Astrocyte (in vitro differentiated cells and primary cell): ENCODE measurements around the gene DCDC2C. TPM values are rescaled to one million over a fixed set of nuclear protein-coding genes. Genes with fewer than 3 reads are reported as not detected.

ENCODE experiments used
- DNase-seq: peaks from one replicate; pipeline ENCODE4 v3.0.0-alpha.2; 2010; ENCODE audit warnings: low read depth
- FAIRE-seq: peaks from 2 replicates; lab custom pipeline; 2011; peaks lifted over from hg19 to GRCh38; lab: Jason Lieb, UNC
- H2AFZ ChIP-seq: 2 replicates; pipeline ENCODE4 v1.6.0; 2012; ENCODE audit warnings: low read depth, low read length, inconsistent platforms
- H3K27ac ChIP-seq: 2 replicates; pipeline ENCODE4 v1.5.1; 2011; ENCODE audit warnings: low read depth, low read length, inconsistent platforms
- H3K27me3 ChIP-seq: 2 replicates; pipeline ENCODE4 v1.6.0; 2011; ENCODE audit warnings: low read length, inconsistent platforms; ENCODE audit not compliant: insufficient read depth
- H3K36me3 ChIP-seq: 2 replicates; pipeline ENCODE4 v1.5.1; 2011; ENCODE audit warnings: low read length, inconsistent platforms; ENCODE audit not compliant: insufficient read depth
- H3K4me1 ChIP-seq: 2 replicates; pipeline ENCODE4 v1.5.1; 2011; ENCODE audit warnings: low read length, inconsistent platforms; ENCODE audit not compliant: insufficient read depth
- H3K4me2 ChIP-seq: 2 replicates; pipeline ENCODE4 v1.6.0; 2012; ENCODE audit warnings: low read length, inconsistent platforms
- H3K4me3 ChIP-seq: 2 replicates; pipeline ENCODE4 v1.5.1; 2011; ENCODE audit warnings: low read depth, mild to moderate bottlenecking, low read length, inconsistent platforms; ENCODE audit not compliant: insufficient read depth
- H3K79me2 ChIP-seq: 2 replicates; pipeline ENCODE4 v1.6.0; 2012; ENCODE audit warnings: mild to moderate bottlenecking, low read length, inconsistent platforms; ENCODE audit not compliant: insufficient read depth
- H3K9ac ChIP-seq: 2 replicates; pipeline ENCODE4 v1.6.0; 2012; ENCODE audit warnings: mild to moderate bottlenecking, low read length, inconsistent platforms
- H3K9me3 ChIP-seq: 2 replicates; pipeline ENCODE4 v1.5.1; 2012; ENCODE audit warnings: low read depth, mild to moderate bottlenecking, low read length, inconsistent platforms; ENCODE audit not compliant: insufficient read depth
- H4K20me1 ChIP-seq: 2 replicates; pipeline ENCODE4 v1.6.0; 2012; ENCODE audit warnings: low read length, inconsistent platforms; ENCODE audit not compliant: insufficient read depth
- H3K27ac Mint-ChIP-seq: one replicate; pipeline ENCODE4 v1.8.0; 2021; ENCODE audit warnings: mild to moderate bottlenecking, mixed read lengths; ENCODE audit not compliant: unreplicated experiment
- H3K27me3 Mint-ChIP-seq: one replicate; pipeline ENCODE4 v1.8.0; 2021; ENCODE audit warnings: low read depth, mixed read lengths; ENCODE audit not compliant: unreplicated experiment
- H3K36me3 Mint-ChIP-seq: one replicate; pipeline ENCODE4 v1.8.0; 2021; ENCODE audit warnings: low read depth, mixed read lengths; ENCODE audit not compliant: unreplicated experiment
- H3K4me1 Mint-ChIP-seq: one replicate; pipeline ENCODE4 v1.8.0; 2021; ENCODE audit warnings: low read depth, mixed read lengths; ENCODE audit not compliant: unreplicated experiment
- H3K4me3 Mint-ChIP-seq: one replicate; pipeline ENCODE4 v1.8.0; 2021; ENCODE audit warnings: mild to moderate bottlenecking, moderate library complexity, mixed read lengths; ENCODE audit not compliant: unreplicated experiment
- H3K9me3 Mint-ChIP-seq: one replicate; pipeline ENCODE4 v1.8.0; 2021; ENCODE audit warnings: mild to moderate bottlenecking, mixed read lengths; ENCODE audit not compliant: unreplicated experiment
- CTCF ChIP-seq: IDR thresholded peaks from 2 replicates; pipeline ENCODE4 v1.5.1; 2011; ENCODE audit warnings: low read depth, mild to moderate bottlenecking, inconsistent platforms, low read length, moderate library complexity; ENCODE audit not compliant: insufficient read depth
- EZH2 ChIP-seq: IDR thresholded peaks from 2 replicates; pipeline ENCODE4 v1.6.1; 2012; ENCODE audit warnings: mild to moderate bottlenecking, low read length, inconsistent platforms; ENCODE audit not compliant: insufficient read depth
- total RNA-seq: library from RNA; stranded (reverse); gene quantifications from 2 replicates; pipeline ENCODE4 v1.2.1, GENCODE V29; 2021

Gene DCDC2C
- total RNA-seq, 1 donor from 2014 or later, result not detected

GRCh38 chr2:3838348-3838747, 135.0 kb downstream of the DCDC2C start:
- H3K4me1 Mint-ChIP-seq, result no peaks in the 10 kb centered on the region
- H3K79me2 ChIP-seq, result no peaks in the 10 kb centered on the region
- H3K4me3 Mint-ChIP-seq, result no peak overlapping the region
- H3K4me3 ChIP-seq, result no peak overlapping the region
- DNase-seq (no peak), FAIRE-seq (no peak)
- peaks cover 3% of the 10 kb centered on the region for H3K9me3 ChIP-seq
- no peaks in the 10 kb centered on the region for H3K36me3 ChIP-seq
- H3K27me3 Mint-ChIP-seq, result peaks cover 5% of the 10 kb centered on the region
- H3K9me3 Mint-ChIP-seq, result peaks cover 3% of the 10 kb centered on the region
- H3K27me3 ChIP-seq, result no peaks in the 10 kb centered on the region
- no peak overlapping the region for H3K9ac ChIP-seq
- TF ChIP-seq CTCF (no peak), EZH2 (no peak)
- no peak overlapping the region for H3K27ac Mint-ChIP-seq
- H3K36me3 Mint-ChIP-seq, result no peaks in the 10 kb centered on the region
- no peaks in the 10 kb centered on the region for H4K20me1 ChIP-seq
- H3K4me2 ChIP-seq, result no peak overlapping the region
- H3K4me1 ChIP-seq, result no peaks in the 10 kb centered on the region
- H2AFZ ChIP-seq, result no peak overlapping the region
- H3K27ac ChIP-seq, result no peak overlapping the region

- no peaks in the 10 kb centered on the region for H3K36me3 ChIP-seq
Measured at GRCh38 chr2:3839476-3839875, 136.1 kb downstream of the DCDC2C start.

More at GRCh38 chr2:3839476-3839875, 136.1 kb downstream of the DCDC2C start:
- no peak for DNase-seq
- Histone ChIP-seq H3K9me3 (peaks cover 3% of the 10 kb centered on the region), H3K27me3 (no peaks in the 10 kb centered on the region), H3K9ac (no peak overlapping the region), H3K4me1 (no peaks in the 10 kb centered on the region), H4K20me1 (no peaks in the 10 kb centered on the region), H3K4me2 (no peak overlapping the region), H3K27ac (no peak overlapping the region), H3K79me2 (no peaks in the 10 kb centered on the region), H3K4me3 (no peak overlapping the region), H2AFZ (no peak overlapping the region)
- TF ChIP-seq EZH2 (no peak), CTCF (no peak)
- H3K27me3 Mint-ChIP-seq, result peaks cover 6% of the 10 kb centered on the region
- H3K4me1 Mint-ChIP-seq, result no peaks in the 10 kb centered on the region
- FAIRE-seq, result no peak
- H3K9me3 Mint-ChIP-seq, result peaks cover 6% of the 10 kb centered on the region
- H3K27ac Mint-ChIP-seq, result no peak overlapping the region
- no peak overlapping the region for H3K4me3 Mint-ChIP-seq
- H3K36me3 Mint-ChIP-seq, result no peaks in the 10 kb centered on the region
